ENCODE measurements around the gene C2CD3.

The C2CD3 gene

GRCh38 chr11:74000307-74001133 lies 170.3 kb downstream of the C2CD3 start:
- peak; percentile 25 to 33 for DNase-seq

GRCh38 chr11:73999581-74000306 lies 171.1 kb downstream of the C2CD3 start:
- DNase-seq: peak; percentile 20 to 23

DNA sequence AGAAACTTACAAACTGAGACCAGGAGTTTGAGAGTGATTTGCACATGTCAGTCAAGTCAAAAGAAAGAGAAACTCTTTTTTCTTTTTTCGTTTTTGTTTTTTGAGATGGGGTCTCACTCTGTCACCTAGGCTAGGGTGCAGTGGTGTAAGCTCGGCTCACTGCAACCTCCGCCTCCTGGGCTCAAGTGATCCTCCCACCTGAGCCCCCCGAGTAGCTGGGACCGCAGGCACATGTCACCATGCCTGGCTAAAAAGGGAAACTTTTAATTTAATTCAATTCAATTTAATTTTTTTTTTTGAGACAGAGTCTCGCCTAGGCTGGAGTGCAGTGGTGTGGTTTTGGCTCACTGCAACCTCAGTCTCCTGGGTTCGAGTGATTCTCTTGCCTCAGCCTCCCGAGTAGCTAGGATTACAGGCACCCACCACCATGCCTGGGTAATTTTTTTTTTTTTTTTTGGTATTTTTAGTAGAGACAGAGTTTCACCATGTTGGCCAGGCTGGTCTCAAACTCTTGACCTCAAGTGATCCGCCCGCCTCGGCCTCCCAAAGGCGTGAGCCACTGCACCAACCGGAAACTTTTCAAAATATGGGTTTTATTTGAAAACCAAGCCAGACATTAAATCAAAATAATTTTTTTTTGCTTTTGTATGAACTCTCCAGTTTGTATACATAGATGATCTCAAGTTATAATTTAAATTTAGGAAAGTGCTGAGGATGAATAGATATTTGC lies 171.8 kb downstream of the C2CD3 start:
- peak in 1 of 2 experiments; percentile 12 for DNase-seq

DNA sequence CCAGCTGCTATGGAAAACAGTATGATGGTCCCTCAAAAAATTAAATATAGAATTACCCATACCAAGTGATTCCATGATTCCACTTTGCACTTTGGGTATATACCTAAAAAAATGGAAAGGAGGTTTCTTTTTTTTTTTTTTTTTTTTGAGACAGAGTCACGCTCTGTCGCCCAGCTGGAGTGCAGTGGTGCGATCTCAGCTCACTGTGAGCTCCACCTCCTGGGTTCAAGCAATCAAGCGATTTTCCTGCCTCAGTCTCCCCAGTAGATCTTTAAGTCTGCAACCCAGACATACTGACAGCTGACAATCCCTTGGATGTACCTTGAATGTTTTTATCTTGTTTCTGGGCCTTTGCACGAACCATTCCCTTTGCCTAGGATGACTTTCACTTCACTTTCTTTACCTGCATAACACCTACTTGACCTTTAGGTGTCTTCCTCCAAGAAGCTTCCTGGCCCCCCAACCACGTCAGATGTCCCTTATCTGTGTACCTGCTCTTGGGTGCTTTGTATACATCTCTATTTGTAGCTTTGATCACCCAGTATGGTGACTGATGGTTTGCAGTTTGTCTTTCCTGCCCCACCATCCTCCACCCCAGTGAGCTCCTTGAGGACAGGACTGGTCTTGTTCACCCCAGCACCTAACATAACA lies 173.6 kb downstream of the C2CD3 start:
- DNase-seq: peak; percentile 18 to 29

GRCh38 chr11:73996161-73996747 lies 174.5 kb downstream of the C2CD3 start:
- DNase-seq: peak; percentile 27 to 35

DNA sequence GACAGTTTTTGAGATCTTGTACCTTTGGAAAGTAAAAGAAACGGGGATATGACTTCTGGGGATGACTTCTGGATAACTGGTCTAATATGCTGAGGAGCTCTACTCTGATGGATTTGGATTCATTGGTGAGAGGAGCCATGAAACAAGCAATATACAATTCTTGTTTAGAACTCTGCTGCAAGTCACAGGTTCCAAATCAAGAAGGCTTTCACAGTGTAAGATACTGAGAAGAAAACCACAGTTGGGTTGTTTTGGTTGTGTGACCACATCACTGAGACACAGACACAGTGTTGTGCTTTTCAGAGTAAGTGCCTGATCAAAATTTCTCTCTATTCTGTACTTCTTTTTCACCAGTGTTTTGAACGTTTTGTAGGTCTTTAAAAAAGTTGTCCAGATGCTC lies 175.1 kb downstream of the C2CD3 start:
- DNase-seq: no peak

- DNase-seq: no peak
Observed at GRCh38 chr11:73995247-73995646, 175.6 kb downstream of the C2CD3 start.

DNA sequence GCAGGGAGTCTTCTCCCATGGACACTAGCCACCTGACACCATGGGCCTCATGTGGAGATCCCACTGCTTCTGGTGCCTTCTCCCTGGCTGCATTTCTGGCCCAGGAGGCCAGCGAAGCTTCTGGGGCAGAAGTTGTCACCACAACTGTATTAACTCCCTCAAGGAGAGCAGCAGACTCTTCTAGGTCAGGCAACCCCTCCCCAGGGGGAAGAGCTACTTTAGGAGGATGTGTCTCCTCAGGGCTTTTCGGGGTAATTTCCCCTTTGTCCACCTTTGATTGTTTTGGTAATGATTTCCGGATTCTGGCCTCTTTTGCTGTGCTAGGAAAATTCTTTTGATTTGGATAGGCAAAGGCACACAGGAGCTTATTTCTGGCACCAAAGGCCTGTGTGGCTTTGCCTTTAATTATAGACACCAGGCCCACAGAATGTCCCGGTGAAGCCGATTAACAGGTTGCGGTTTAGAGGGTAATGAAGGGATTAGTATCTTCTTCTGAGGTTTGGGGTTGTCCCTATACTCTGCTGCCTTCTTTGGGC lies 179.3 kb downstream of the C2CD3 start:
- DNase-seq: peak in 1 of 2 experiments; percentile 21

GRCh38 chr11:73990730-73991129 lies 180.1 kb downstream of the C2CD3 start:
- DNase-seq: no peak

DNA sequence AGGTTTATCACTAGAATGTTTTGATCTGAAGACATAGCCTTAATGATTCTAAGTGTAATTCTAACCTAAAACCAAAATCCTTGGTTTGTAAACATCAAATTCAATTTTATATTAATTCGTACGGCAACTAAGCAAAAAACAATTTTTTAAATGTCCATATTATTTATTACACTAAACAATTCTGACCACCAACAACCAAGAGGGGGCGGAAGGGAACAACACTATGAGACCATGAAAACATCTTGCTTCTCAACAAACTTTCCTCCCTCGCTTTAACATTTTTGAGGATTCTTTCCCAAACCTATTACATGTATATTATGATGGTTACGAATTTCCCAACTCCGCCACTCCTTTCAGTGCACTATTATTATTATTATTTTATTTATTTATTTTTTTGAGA lies 181.6 kb downstream of the C2CD3 start:
- no peak for DNase-seq

DNA sequence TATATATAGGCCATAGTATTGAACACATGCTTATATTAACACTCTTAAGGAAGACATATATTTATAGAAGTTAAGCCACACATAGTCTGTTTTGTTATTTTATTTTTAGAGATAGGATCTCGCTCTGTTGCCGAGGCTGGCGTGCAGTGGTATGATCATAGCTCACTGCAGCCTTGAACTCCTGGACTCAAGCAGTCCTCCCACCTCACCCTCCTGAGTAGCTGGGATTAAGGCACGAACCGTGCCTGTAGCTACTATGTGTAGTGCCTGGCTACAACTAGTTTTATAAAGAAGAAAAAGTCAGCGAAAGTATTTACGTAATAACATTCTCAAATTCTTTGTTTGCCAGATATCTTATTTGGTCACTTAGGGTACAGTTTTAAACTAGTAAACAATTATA lies 182.6 kb downstream of the C2CD3 start:
- DNase-seq: no peak

DNA sequence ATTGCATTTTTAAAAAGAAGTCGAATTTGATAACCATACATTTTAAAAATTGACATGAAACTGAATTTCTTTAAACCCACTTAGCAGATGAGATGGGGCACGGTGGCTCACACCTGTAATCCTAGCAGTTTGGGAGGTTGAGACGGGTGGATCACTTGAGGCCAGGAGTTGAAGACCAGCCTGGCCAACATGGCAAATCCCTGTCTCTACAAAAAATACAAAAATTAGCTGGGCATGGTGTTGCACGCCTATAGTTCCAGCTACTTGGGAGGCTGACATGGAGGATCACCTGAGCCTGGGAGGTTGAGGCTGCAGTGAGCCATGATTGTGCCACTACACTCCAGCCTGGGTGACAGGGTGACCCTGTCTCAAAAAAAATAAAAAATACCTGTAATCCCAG lies 185.1 kb downstream of the C2CD3 start:
- peak; percentile 16 to 18 for DNase-seq

GRCh38 chr11:73983741-73984538 lies 186.9 kb downstream of the C2CD3 start:
- peak in 1 of 2 experiments; percentile 33 for DNase-seq

- DNase-seq: peak; percentile 95 to 96
Observed at GRCh38 chr11:73982990-73983740, 187.6 kb downstream of the C2CD3 start.

DNA sequence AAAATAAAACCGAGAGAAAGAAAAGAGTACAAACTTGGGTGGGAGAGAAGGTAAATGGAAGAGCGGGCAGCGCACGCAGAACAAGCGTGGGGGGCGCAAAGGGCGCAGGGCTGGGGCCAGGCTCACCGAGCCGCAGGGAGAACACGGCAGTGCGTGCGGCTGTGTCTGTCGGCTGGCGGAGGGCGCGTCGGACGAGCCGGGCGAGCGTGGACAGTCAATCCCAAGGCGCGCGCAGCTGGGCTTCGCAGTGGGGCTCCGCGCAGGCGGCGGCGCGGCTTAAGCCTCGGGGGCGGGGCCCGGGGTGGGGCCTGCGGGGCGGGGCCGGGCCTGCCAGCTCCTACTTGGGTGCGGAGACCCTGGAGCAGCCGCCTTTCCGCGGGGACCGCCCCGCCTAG lies 188.2 kb downstream of the C2CD3 start, which contains the start of gene UCP2:
Gene UCP2 (minus strand): TSS at position 249 of the 395 bp plus-strand sequence. CDS start 4,465 bp downstream, outside the sequence.
- DNase-seq: peak; percentile 90 to 93

DNA sequence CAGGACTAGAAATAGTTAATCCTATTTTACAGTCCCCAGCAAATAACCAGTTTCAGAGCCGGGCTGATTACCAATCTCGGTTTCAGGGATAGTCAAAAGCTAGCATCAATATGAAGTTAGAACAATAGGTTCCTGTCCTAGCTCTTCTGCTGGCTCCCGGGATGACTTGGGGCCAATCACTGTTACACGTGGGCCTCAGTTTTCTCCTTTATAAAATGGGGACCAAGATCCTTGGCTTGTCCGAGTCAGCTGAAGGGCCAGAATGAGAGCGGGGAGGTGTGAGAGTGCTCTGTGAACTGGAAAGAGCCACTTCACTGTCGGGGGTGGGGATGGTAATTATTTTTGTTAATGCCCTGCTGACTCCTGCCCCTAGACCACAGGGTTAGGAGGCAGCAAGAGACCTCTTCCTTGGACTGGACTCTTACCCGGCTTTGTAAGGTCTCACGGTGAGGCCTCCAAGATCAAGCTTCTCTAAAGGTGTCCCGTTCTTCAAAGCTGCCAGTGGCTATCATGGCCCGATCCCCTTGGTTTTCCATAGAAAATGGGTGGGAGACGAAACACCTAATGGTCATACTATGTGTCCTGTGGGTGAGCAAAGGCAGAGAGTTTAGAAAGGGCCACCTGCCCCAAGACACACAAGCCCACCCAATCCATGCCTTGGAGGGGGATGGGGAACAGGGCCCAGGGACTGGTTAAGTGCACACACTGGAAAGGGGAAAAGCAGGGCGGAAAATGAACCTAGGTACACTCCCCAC lies 189.6 kb downstream of the C2CD3 start:
- DNase-seq: peak; percentile 38 to 41

GRCh38 chr11:73980001-73980961 lies 190.5 kb downstream of the C2CD3 start:
- DNase-seq: peak; percentile 72 to 80

GRCh38 chr11:73978576-73979086 lies 192.2 kb downstream of the C2CD3 start:
- DNase-seq: no peak

Measured in activated T-cell treated with anti-CD3 and anti-CD28 coated beads, Interleukin-2, amount 50 U/mL, for 48 hours (primary cell).